K562 (cell line): ENCODE measurements around the gene SDR42E2. TPM values are rescaled to one million over a fixed set of nuclear protein-coding genes. Genes with fewer than 3 reads are reported as not detected.

ENCODE experiments used
- CBX3 ChIP-seq, 2 experiments: IDR thresholded peaks; 1 replicate in 1 of 2; 2 replicates in 1 of 2; pipeline ENCODE4 v1.6.1; 2012; ENCODE audit warnings: inconsistent platforms in 2 of 2, low read length in 2 of 2, borderline replicate concordance in 1 of 2, control low read depth in 1 of 2
- CHD4 ChIP-seq: fragments of 200-600 bp; sonication (generic); IDR thresholded peaks from 3 replicates; pipeline ENCODE4 v1.6.1; 2012; ENCODE audit warnings: low read depth, mild to moderate bottlenecking, mixed read lengths, low read length, inconsistent platforms; ENCODE audit not compliant: insufficient read depth, insufficient replicate concordance, poor library complexity, severe bottlenecking
- GTF2E2 ChIP-seq: fragments of 200-800 bp; sonication (Bioruptor generic); IDR thresholded peaks from 2 replicates; pipeline ENCODE4 v1.6.1; 2016; ENCODE audit warnings: missing genetic modification characterization, missing compliant biosample characterization
- KDM1A ChIP-seq, 2 experiments: fragments of 450-650 bp; IDR thresholded peaks; 2 replicates each; pipeline ENCODE4 v1.6.1; 2016; ENCODE audit warnings: mild to moderate bottlenecking in 2 of 2
- MCM7 ChIP-seq, 2 experiments: fragments of 450-650 bp; IDR thresholded peaks; 2 replicates each; pipeline ENCODE4 v1.6.1; 2016 to 2018
- MECOM ChIP-seq: fragments of 250-450 bp; sonication (Bioruptor Pico); IDR thresholded peaks from 2 replicates; pipeline ENCODE4 v1.8.0; 2022; ENCODE audit warnings: inconsistent platforms
- MYNN ChIP-seq, 2 experiments: sonication (generic); formaldehyde crosslinking in 1 of 2; IDR thresholded peaks; 2 replicates each; pipeline versions ENCODE4 v1.5.0 to v1.6.1; 2016 to 2020; ENCODE audit warnings: antibody characterized with exemption in 1 of 2, missing genetic modification reagents in 1 of 2
- NR2F6 ChIP-seq: fragments of 450-650 bp; formaldehyde crosslinking; IDR thresholded peaks from 2 replicates; pipeline ENCODE4 v1.4.0; 2020; ENCODE audit warnings: mild to moderate bottlenecking
- POLR2B ChIP-seq: fragments of 450-650 bp; IDR thresholded peaks from 2 replicates; pipeline ENCODE4 v1.6.1; 2018; ENCODE audit warnings: low read depth; ENCODE audit not compliant: partially characterized antibody
- SMARCA4 ChIP-seq: fragments of 450-650 bp; IDR thresholded peaks from 2 replicates; pipeline ENCODE4 v1.6.1; 2016
- SP2 ChIP-seq: IDR thresholded peaks from 2 replicates; pipeline ENCODE4 v1.6.1; 2011; ENCODE audit warnings: mild to moderate bottlenecking, low read depth, low read length, moderate library complexity; ENCODE audit not compliant: poor library complexity, severe bottlenecking; ENCODE audit errors: extremely low read depth
- SRF ChIP-seq, 2 experiments: fragments of 250-450, 450-650 bp in 1 of 2; sonication (Bioruptor Pico) in 1 of 2; sonication (generic) in 1 of 2; formaldehyde crosslinking; IDR thresholded peaks; 2 replicates each; pipeline versions ENCODE4 v1.5.0 to v1.5.1; 2020 to 2022; ENCODE audit warnings: mild to moderate bottlenecking in 1 of 2, missing genetic modification reagents in 1 of 2
- TCF3 ChIP-seq: sonication (generic); formaldehyde crosslinking; IDR thresholded peaks from 2 replicates; pipeline ENCODE4 v1.4.0; 2020; ENCODE audit warnings: mild to moderate bottlenecking, missing genetic modification reagents
- TCF7L2 ChIP-seq: fragments of 150-350 bp; IDR thresholded peaks from 2 replicates; pipeline ENCODE4 v1.6.1; 2016; ENCODE audit warnings: low read depth, mild to moderate bottlenecking, low read length, moderate library complexity
- ZNF12 ChIP-seq: sonication (generic); formaldehyde crosslinking; IDR thresholded peaks from 2 replicates; pipeline ENCODE4 v1.4.0; 2020; ENCODE audit warnings: mild to moderate bottlenecking, missing genetic modification reagents
- ZNF124 ChIP-seq: sonication (generic); formaldehyde crosslinking; IDR thresholded peaks from 2 replicates; pipeline ENCODE4 v1.8.1; 2022; ENCODE audit warnings: missing genetic modification reagents
- ZNF134 ChIP-seq: fragments of 250-450 bp; sonication (Bioruptor Pico); conservative IDR thresholded peaks from 2 replicates; pipeline ENCODE4 v1.4.0; 2020
- ZNF274 ChIP-seq: IDR thresholded peaks from 2 replicates; pipeline ENCODE4 v1.6.1; 2011; ENCODE audit warnings: low read depth, mild to moderate bottlenecking, low read length, moderate library complexity, borderline replicate concordance
- ZNF717 ChIP-seq: fragments of 250-450 bp; sonication (Bioruptor Pico); IDR thresholded peaks from 2 replicates; pipeline ENCODE4 v1.5.0; 2021
- polyA plus RNA-seq, 8 experiments: library from polyadenylated mRNA; depleted of rRNA in 4 of 8; stranded (reverse) in 5 of 8; unstranded in 3 of 8; fragments of >200 nt; fragmentation: Nextera tagmentation in 2 of 8; fragmentation: Illumina TruSeq in 1 of 8; extraction: Ambion mirVana in 2 of 8; extraction: Trizol in 1 of 8; gene quantifications; 2 replicates each; pipeline versions ENCODE4 v1.2.1 to v1.2.3, GENCODE V29; 2011 to 2014; ENCODE audit warnings: inconsistent platforms in 1 of 8, missing spikeins in 1 of 8
- total RNA-seq, 7 experiments: library from RNA; depleted of rRNA in 6 of 7; stranded (reverse); fragments of >200 nt in 6 of 7; fragmentation: Illumina TruSeq in 2 of 7; extraction: Trizol in 2 of 7; gene quantifications; 2 replicates each; pipeline versions ENCODE4 v1.2.1 to v1.2.3, GENCODE V29; 2011 to 2021; ENCODE audit warnings: low replicate concordance in 1 of 7
- TF ChIP-seq, protein P1 (sequence below): fragments of 250-450 bp; sonication (Bioruptor Pico); IDR thresholded peaks from 2 replicates; pipeline ENCODE4 v1.5.0; 2020; ENCODE audit warnings: mild to moderate bottlenecking, borderline replicate concordance
- TF ChIP-seq, protein P2 (sequence below): fragments of 250-450 bp; sonication (Bioruptor Pico); IDR thresholded peaks from 2 replicates; pipeline ENCODE4 v1.4.0; 2020; ENCODE audit warnings: mild to moderate bottlenecking, moderate library complexity
- TF ChIP-seq, protein P3 (sequence below): conservative IDR thresholded peaks from 2 replicates; pipeline ENCODE4 v1.6.1; 2011; ENCODE audit warnings: low read depth, mild to moderate bottlenecking, low read length; ENCODE audit not compliant: control insufficient read depth

The SDR42E2 gene
- total and polyA plus RNA-seq, 9 of the 15 experiments (the other 6 are each of a cell fraction or from before 2014, with no cell fraction given), result 0.03 to 0.07 (median 0.04) TPM; not detected in 4

DNA sequence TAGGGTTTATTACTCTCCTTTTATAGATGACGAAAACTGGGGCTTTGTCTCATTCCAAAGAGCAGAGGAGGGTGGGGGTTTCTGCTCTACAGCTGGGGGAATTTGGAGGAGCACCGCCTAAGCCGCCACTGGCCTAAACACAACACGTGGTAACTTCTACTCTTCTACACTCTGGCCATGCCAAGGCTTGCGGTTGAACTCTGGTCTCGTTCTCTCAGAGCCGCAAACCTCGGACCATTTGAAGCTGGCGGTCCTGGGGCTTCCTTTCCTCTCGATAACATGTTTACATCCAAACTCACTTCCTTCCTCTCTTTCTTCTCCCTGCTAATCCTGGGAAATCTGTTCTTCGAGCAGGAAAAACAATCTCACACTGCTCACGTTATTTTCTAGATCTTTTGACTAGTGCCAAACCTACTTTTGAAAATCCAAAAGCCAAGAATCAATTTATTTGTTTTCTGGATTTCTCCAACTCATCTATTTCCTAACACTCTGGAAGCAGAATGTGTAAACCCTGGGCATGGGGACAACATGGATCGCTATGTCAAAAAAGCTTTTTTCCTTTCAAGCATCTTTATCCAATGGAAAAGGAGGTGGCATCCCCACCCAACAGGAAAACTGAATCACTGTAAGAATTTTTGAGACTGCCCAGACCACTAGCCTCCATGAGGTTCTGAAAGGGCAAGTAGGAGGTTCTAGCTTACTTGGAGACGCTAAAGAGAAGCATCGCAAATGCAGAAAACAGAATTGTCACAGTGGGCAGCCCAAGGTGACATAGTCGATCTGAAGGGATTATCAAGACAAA, 30.2 kb downstream of the SDR42E2 start (continued):
- 0 out of 2 replicates have a peak, but pooled peaks have one; percentile 52 for TF ChIP-seq MECOM (CRISPR knock-in tag)
- TF ChIP-seq TCF3, result no peak
- TF ChIP-seq MCM7 (IDR thresholded peaks at IDR 0.05), result no peak
- no peak for TF ChIP-seq POLR2B
- TF ChIP-seq SMARCA4, result no peak
- no peak for TF ChIP-seq KDM1A (IDR thresholded peaks at IDR 0.05)
- no peak for TF ChIP-seq NR2F6 (CRISPR knock-in tag)
- TF ChIP-seq ZNF717 (CRISPR knock-in tag), result no peak
- TF ChIP-seq CHD4, result no peak
- no peak for TF ChIP-seq SRF (CRISPR knock-in tag; IDR thresholded peaks at IDR 0.05)
- no peak for TF ChIP-seq MYNN (IDR thresholded peaks at IDR 0.05)
- TF ChIP-seq MYNN (CRISPR knock-in tag; IDR thresholded peaks at IDR 0.05), result no peak
- TF ChIP-seq TCF7L2, result no peak
- TF ChIP-seq ZNF134, result no peak
- no peak for TF ChIP-seq ZNF12 (CRISPR knock-in tag)
- TF ChIP-seq, protein P1, sequence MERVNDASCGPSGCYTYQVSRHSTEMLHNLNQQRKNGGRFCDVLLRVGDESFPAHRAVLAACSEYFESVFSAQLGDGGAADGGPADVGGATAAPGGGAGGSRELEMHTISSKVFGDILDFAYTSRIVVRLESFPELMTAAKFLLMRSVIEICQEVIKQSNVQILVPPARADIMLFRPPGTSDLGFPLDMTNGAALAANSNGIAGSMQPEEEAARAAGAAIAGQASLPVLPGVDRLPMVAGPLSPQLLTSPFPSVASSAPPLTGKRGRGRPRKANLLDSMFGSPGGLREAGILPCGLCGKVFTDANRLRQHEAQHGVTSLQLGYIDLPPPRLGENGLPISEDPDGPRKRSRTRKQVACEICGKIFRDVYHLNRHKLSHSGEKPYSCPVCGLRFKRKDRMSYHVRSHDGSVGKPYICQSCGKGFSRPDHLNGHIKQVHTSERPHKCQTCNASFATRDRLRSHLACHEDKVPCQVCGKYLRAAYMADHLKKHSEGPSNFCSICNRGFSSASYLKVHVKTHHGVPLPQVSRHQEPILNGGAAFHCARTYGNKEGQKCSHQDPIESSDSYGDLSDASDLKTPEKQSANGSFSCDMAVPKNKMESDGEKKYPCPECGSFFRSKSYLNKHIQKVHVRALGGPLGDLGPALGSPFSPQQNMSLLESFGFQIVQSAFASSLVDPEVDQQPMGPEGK (CRISPR knock-in tag), result no peak
- TF ChIP-seq, protein P2, sequence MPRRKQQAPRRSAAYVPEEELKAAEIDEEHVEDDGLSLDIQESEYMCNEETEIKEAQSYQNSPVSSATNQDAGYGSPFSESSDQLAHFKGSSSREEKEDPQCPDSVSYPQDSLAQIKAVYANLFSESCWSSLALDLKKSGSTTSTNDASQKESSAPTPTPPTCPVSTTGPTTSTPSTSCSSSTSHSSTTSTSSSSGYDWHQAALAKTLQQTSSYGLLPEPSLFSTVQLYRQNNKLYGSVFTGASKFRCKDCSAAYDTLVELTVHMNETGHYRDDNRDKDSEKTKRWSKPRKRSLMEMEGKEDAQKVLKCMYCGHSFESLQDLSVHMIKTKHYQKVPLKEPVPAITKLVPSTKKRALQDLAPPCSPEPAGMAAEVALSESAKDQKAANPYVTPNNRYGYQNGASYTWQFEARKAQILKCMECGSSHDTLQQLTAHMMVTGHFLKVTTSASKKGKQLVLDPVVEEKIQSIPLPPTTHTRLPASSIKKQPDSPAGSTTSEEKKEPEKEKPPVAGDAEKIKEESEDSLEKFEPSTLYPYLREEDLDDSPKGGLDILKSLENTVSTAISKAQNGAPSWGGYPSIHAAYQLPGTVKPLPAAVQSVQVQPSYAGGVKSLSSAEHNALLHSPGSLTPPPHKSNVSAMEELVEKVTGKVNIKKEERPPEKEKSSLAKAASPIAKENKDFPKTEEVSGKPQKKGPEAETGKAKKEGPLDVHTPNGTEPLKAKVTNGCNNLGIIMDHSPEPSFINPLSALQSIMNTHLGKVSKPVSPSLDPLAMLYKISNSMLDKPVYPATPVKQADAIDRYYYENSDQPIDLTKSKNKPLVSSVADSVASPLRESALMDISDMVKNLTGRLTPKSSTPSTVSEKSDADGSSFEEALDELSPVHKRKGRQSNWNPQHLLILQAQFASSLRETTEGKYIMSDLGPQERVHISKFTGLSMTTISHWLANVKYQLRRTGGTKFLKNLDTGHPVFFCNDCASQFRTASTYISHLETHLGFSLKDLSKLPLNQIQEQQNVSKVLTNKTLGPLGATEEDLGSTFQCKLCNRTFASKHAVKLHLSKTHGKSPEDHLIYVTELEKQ (CRISPR knock-in tag), result no peak
- TF ChIP-seq GTF2E2, result no peak
- TF ChIP-seq ZNF274, result no peak
- TF ChIP-seq, protein P3, sequence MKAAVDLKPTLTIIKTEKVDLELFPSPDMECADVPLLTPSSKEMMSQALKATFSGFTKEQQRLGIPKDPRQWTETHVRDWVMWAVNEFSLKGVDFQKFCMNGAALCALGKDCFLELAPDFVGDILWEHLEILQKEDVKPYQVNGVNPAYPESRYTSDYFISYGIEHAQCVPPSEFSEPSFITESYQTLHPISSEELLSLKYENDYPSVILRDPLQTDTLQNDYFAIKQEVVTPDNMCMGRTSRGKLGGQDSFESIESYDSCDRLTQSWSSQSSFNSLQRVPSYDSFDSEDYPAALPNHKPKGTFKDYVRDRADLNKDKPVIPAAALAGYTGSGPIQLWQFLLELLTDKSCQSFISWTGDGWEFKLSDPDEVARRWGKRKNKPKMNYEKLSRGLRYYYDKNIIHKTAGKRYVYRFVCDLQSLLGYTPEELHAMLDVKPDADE, result no peak
- TF ChIP-seq SP2, result no peak
- no peak for TF ChIP-seq ZNF124 (CRISPR knock-in tag)
- TF ChIP-seq CBX3 (IDR thresholded peaks at IDR 0.05; ENCODE audit: borderline replicate concordance in 1 of 2, low read length in 2 of 2), result no peak
